ENCODE measurements around the gene CELSR2.

DNA sequence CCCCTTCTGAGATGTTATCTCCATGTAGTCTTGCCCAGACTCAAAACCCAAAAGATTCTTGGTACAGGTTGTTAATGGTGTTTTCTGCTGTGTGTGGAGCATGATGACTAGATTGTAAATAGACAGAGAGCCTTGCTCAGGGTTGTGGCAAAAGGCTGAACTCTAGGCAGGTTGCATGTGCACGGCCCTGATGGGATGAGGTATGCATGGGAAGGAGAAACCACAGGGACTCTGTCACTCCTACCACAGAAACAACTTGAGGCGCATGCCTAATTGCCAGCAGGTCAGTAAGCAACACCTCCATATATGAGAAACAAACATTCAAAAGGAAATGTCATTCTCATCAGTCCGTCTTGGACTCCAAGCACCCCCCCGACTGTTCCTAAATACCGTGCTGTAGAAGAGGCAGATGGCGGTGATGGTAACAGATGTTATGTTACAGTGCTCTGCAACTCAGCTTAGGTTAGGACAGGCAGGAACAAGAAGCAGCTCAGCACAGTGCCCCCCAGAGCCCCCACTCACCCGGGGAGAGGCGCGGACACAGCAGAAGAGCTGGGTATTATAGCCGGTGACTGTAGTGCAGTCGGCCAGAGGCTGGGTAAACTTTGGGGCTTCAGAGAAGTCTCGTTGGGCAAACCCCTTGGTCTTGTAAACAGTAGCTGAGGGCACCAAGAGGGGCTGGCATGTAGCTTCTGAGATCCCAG lies 46.5 kb downstream of the CELSR2 start:
- TF ChIP-seq POLR2A (IDR thresholded peaks at IDR 0.05; ENCODE audit: low read depth, low read length) (no peak), POLR2AphosphoS5 (IDR thresholded peaks at IDR 0.05; ENCODE audit: low read depth, low read length) (no peak)

Data from GM12891 (cell line).